GM18909 (cell line): ENCODE measurements around the gene CNTN4.

ENCODE experiments used
- ATAC-seq: cut with Tn5 transposase; IDR thresholded peaks from one replicate; pipeline ENCODE4 v1.9.1; 2021; ENCODE audit warnings: mild to moderate bottlenecking; ENCODE audit not compliant: unreplicated experiment, poor library complexity

The CNTN4 gene

GRCh38 chr3:2148561-2149340, 50.1 kb downstream of the CNTN4 start:
- no peak for ATAC-seq

- ATAC-seq, result no peak
Measured at GRCh38 chr3:2153053-2153452, 54.4 kb downstream of the CNTN4 start.

- ATAC-seq, result no peak
Measured at GRCh38 chr3:2153547-2153946, 54.9 kb downstream of the CNTN4 start.

GRCh38 chr3:2154621-2155020, 56.0 kb downstream of the CNTN4 start:
- no peak for ATAC-seq

- ATAC-seq, result no peak
Measured at GRCh38 chr3:2156244-2156847, 57.7 kb downstream of the CNTN4 start.

GRCh38 chr3:2158828-2159227, 60.2 kb downstream of the CNTN4 start:
- no peak for ATAC-seq

GRCh38 chr3:2166552-2166951, 67.9 kb downstream of the CNTN4 start:
- ATAC-seq, result no peak

GRCh38 chr3:2172561-2173171, 74.0 kb downstream of the CNTN4 start:
- no peak for ATAC-seq

- ATAC-seq, result no peak
Measured at GRCh38 chr3:2180634-2181033, 82.0 kb downstream of the CNTN4 start.

- no peak for ATAC-seq
Measured at GRCh38 chr3:2198776-2199279, 100.2 kb downstream of the CNTN4 start.

- no peak for ATAC-seq
Measured at GRCh38 chr3:2204054-2204453, 105.4 kb downstream of the CNTN4 start.

GRCh38 chr3:2205692-2206091, 107.0 kb downstream of the CNTN4 start:
- no peak for ATAC-seq

GRCh38 chr3:2206536-2206935, 107.9 kb downstream of the CNTN4 start:
- no peak for ATAC-seq

GRCh38 chr3:2211568-2211967, 112.9 kb downstream of the CNTN4 start:
- no peak for ATAC-seq

GRCh38 chr3:2212206-2212605, 113.5 kb downstream of the CNTN4 start:
- no peak for ATAC-seq

- no peak for ATAC-seq
Measured at GRCh38 chr3:2218375-2218774, 119.7 kb downstream of the CNTN4 start.

- ATAC-seq, result no peak
Measured at GRCh38 chr3:2218816-2219215, 120.2 kb downstream of the CNTN4 start.

GRCh38 chr3:2236203-2236602, 137.5 kb downstream of the CNTN4 start:
- no peak for ATAC-seq

GRCh38 chr3:2244137-2244536, 145.5 kb downstream of the CNTN4 start:
- no peak for ATAC-seq

GRCh38 chr3:2246873-2247648, 148.4 kb downstream of the CNTN4 start:
- ATAC-seq, result no peak

- no peak for ATAC-seq
Measured at GRCh38 chr3:2247831-2248230, 149.2 kb downstream of the CNTN4 start.
